Hematopoietic multipotent progenitor cell treated with erythropoietin and hydrocortisone succinate and interleukin-3 and kit ligand, for 15 days (in vitro differentiated cells): ENCODE results near the gene IFNGR1.
"Not testable (repeated sequence)": the region's sequence is repeated elsewhere in the genome, so short reads cannot be mapped to it uniquely, and the experiment has no call there.

Experiments
- DNase-seq: peaks from one replicate; pipeline ENCODE4 v3.0.0-alpha.2; 2015; ENCODE audit warnings: low spot score

IFNGR1 gene

GRCh38 chr6:137211910-137212309 is 7.3 kb downstream of the IFNGR1 start:
- DNase-seq = no peak

GRCh38 chr6:137210903-137211302 is 8.3 kb downstream of the IFNGR1 start:
- DNase-seq = no peak

GRCh38 chr6:137208279-137208678 is 10.9 kb downstream of the IFNGR1 start:
- no peak for DNase-seq

- DNase-seq = not testable (repeated sequence)
These were observed 11.7 kb downstream of the IFNGR1 start for GRCh38 chr6:137207457-137207856.

GRCh38 chr6:137206577-137206976 is 12.6 kb downstream of the IFNGR1 start:
- DNase-seq = no peak

GRCh38 chr6:137203256-137203655 is 15.9 kb downstream of the IFNGR1 start:
- DNase-seq = no peak

GRCh38 chr6:137202078-137202477 is 17.1 kb downstream of the IFNGR1 start:
- no peak for DNase-seq

GRCh38 chr6:137201006-137201405 is 18.2 kb downstream of the IFNGR1 start:
- DNase-seq = no peak

GRCh38 chr6:137200288-137200687 is 18.9 kb downstream of the IFNGR1 start:
- no peak for DNase-seq

- DNase-seq = no peak
These were observed 21.2 kb downstream of the IFNGR1 start for GRCh38 chr6:137197684-137198645.

- DNase-seq = no peak
These were observed 25.7 kb downstream of the IFNGR1 start for GRCh38 chr6:137193256-137194070.

- no peak for DNase-seq
These were observed 26.4 kb downstream of the IFNGR1 start for GRCh38 chr6:137192821-137193220.

GRCh38 chr6:137191670-137192069 is 27.5 kb downstream of the IFNGR1 start:
- no peak for DNase-seq

GRCh38 chr6:137191236-137191635 is 27.9 kb downstream of the IFNGR1 start:
- no peak for DNase-seq

GRCh38 chr6:137190583-137191094 is 28.5 kb downstream of the IFNGR1 start:
- no peak for DNase-seq

- DNase-seq = no peak
These were observed 30.3 kb downstream of the IFNGR1 start for GRCh38 chr6:137188855-137189254.

- no peak for DNase-seq
These were observed 33.9 kb downstream of the IFNGR1 start for GRCh38 chr6:137185290-137185689.

GRCh38 chr6:137182654-137183073 is 36.5 kb downstream of the IFNGR1 start:
- DNase-seq = no peak

GRCh38 chr6:137181891-137182653 is 37.1 kb downstream of the IFNGR1 start:
- no peak for DNase-seq

GRCh38 chr6:137177611-137178010 is 41.6 kb downstream of the IFNGR1 start:
- no peak for DNase-seq

- no peak for DNase-seq
These were observed 42.5 kb downstream of the IFNGR1 start for GRCh38 chr6:137176729-137177128.

GRCh38 chr6:137175868-137176245 is 43.3 kb downstream of the IFNGR1 start:
- no peak for DNase-seq
